ENCODE measurements around the gene ALCAM.
"Not testable (repeated sequence)": the region's sequence is repeated elsewhere in the genome, so short reads cannot be mapped to it uniquely, and the experiment has no call there.

DNA sequence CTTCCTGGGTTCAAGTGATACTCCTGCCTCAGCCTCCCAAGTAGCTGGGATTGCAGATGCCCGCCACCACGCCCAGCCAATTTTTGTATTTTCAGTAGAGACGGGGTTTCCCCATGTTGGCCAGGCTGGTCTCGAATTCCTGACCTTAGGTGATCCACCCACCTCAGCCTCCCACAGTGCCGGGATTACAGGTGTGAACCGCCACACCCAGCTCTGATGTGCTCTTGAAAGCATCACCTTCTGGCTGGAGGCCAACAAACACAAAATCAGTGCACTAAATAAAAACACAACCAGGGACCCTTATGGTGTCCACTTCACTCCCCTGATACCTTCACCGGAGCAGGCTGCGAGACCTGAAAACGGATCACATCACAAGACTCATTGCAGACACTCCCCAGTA is 36.3 kb downstream of the ALCAM start:
- TF ChIP-seq, protein P1, sequence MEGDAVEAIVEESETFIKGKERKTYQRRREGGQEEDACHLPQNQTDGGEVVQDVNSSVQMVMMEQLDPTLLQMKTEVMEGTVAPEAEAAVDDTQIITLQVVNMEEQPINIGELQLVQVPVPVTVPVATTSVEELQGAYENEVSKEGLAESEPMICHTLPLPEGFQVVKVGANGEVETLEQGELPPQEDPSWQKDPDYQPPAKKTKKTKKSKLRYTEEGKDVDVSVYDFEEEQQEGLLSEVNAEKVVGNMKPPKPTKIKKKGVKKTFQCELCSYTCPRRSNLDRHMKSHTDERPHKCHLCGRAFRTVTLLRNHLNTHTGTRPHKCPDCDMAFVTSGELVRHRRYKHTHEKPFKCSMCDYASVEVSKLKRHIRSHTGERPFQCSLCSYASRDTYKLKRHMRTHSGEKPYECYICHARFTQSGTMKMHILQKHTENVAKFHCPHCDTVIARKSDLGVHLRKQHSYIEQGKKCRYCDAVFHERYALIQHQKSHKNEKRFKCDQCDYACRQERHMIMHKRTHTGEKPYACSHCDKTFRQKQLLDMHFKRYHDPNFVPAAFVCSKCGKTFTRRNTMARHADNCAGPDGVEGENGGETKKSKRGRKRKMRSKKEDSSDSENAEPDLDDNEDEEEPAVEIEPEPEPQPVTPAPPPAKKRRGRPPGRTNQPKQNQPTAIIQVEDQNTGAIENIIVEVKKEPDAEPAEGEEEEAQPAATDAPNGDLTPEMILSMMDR (IDR thresholded peaks at IDR 0.05): not testable (repeated sequence)
- not testable (repeated sequence) for TF ChIP-seq POLR2A (IDR thresholded peaks at IDR 0.05)

Measured in Peyer's patch (tissue), 4 donors.